Gastroesophageal sphincter (tissue), 3 donors: ENCODE data around the gene CCDC150.

Source experiments
- POLR2AphosphoS5 ChIP-seq: sonication (generic); formaldehyde crosslinking; IDR thresholded peaks from one replicate; pipeline ENCODE4 v1.6.1; 2017; ENCODE audit warnings: antibody characterized with exemption
- TF ChIP-seq, protein P1 (sequence below), 4 experiments: fragments of 200-600 bp in 2 of 4; fragments of 450-650 bp in 2 of 4; sonication (generic) in 1 of 4; IDR thresholded peaks; one replicate each; pipeline ENCODE4 v1.5.1; 2017 to 2019; ENCODE audit warnings: antibody characterized with exemption in 4 of 4, mild to moderate bottlenecking in 2 of 4, moderate library complexity in 2 of 4

DNA sequence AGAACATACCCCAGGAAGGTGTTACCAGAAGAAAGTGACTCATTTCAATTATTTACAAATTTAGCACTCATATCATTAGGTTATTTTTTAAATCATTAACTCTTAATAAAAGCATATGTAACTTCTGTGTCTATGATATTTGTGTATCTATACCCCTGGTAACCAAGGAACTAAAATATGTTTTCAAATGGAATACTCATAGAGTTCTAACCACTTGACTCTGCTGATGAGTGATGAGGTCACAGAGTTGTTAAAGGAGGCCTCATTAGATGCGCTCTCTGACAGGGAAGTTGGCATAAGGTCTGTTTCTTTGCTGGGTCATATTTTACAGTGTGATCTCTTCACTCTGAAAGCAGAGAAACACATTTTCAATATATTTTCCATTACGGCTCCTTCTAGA lies 73.4 kb downstream of the CCDC150 start:
- TF ChIP-seq, protein P1, sequence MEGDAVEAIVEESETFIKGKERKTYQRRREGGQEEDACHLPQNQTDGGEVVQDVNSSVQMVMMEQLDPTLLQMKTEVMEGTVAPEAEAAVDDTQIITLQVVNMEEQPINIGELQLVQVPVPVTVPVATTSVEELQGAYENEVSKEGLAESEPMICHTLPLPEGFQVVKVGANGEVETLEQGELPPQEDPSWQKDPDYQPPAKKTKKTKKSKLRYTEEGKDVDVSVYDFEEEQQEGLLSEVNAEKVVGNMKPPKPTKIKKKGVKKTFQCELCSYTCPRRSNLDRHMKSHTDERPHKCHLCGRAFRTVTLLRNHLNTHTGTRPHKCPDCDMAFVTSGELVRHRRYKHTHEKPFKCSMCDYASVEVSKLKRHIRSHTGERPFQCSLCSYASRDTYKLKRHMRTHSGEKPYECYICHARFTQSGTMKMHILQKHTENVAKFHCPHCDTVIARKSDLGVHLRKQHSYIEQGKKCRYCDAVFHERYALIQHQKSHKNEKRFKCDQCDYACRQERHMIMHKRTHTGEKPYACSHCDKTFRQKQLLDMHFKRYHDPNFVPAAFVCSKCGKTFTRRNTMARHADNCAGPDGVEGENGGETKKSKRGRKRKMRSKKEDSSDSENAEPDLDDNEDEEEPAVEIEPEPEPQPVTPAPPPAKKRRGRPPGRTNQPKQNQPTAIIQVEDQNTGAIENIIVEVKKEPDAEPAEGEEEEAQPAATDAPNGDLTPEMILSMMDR (IDR thresholded peaks at IDR 0.05): no peak
- TF ChIP-seq POLR2AphosphoS5: no peak
